GM12865 (cell line): ENCODE measurements around the gene PFKFB2.
A peak's percentile ranks its signal among the peaks of the same experiment; 100 is the strongest.

Source experiments
- DNase-seq: peaks from one replicate; pipeline ENCODE4 v3.0.0; 2010; ENCODE audit warnings: low read depth
- H3K4me3 ChIP-seq: 2 replicates; pipeline ENCODE4 v1.5.1; 2011; ENCODE audit warnings: mild to moderate bottlenecking, low read depth, low read length, control low read depth
- CTCF ChIP-seq: IDR thresholded peaks from 2 replicates; pipeline ENCODE4 v1.5.1; 2011; ENCODE audit warnings: low read length, control low read depth, low read depth, inconsistent platforms; ENCODE audit not compliant: insufficient read depth; ENCODE audit errors: missing control alignments

The PFKFB2 gene

GRCh38 chr1:207032528-207033017 is 20.5 kb upstream of the PFKFB2 start, which contains the start of gene C1orf116:
TSS of gene C1orf116 (minus strand) at chr1:207032756. CDS start at chr1:207027598, 5,158 bp downstream.
- no peak within 1 kb of the TSS for H3K4me3 ChIP-seq
- TF ChIP-seq CTCF = no peak
- no peak for DNase-seq

DNA sequence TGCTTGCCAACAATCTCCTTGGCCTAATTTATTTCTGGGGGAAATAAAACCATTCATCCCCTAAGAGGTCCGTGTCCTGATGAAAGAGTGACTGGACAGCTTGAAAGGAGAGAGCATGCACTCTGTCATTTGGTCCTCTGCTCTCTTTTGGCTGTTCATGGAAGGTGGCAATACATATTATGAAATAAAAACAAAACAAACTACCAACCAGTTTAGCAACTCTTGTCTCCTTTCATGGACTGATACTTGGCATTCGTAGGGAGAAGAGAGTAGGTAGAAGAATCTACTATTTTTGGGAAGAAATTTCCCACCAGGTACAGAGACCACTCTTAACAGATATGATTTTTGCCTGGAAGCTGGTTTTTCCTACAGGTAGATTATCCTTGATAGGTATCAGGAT is 19.8 kb upstream of the PFKFB2 start:
- no peak for TF ChIP-seq CTCF
- no peak overlapping the region for H3K4me3 ChIP-seq
- no peak for DNase-seq

DNA sequence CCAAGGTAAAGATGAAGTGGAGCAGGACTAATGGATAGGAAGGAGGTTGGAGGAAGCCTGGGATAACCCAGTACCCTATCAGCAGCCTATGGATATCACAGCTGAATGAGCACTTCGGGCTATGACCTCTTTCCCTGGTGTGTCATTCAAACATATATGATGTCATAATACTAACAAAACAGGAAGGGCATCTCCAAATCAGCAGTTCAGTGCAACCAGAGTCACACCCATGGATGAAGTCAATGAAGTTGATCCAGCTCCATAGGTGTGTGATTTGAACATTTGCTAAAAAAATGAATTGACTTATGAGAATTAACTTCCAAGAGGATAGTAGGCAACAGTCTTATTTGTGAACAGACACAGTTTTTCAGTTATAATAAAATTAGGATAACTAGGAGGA is 18.9 kb upstream of the PFKFB2 start:
- no peak for TF ChIP-seq CTCF
- no peak overlapping the region for H3K4me3 ChIP-seq
- DNase-seq = no peak

DNA sequence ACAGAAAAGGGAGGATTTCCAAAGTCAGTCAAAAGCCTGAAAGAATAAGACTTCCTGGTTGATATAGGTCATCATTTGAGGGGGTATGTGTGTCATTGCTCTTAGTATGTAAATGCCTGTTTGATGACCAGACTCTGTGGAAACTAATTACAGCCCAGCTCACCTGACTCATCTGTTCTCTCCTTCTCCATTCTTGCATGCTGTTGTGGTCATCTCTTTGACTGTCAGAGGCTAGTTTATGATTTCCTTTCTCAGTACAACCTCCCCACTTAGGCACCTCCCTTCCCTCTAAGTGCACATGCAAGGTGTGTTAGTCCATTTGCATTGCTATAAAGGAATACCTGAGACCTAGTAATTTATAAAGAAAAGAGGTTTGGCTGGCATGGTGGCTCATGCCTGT is 18.1 kb upstream of the PFKFB2 start:
- no peak for TF ChIP-seq CTCF
- DNase-seq = peak; percentile 17
- H3K4me3 ChIP-seq = no peak overlapping the region

GRCh38 chr1:207035877-207036551 is 17.1 kb upstream of the PFKFB2 start:
- no peak overlapping the region for H3K4me3 ChIP-seq
- TF ChIP-seq CTCF = no peak
- DNase-seq = no peak

DNA sequence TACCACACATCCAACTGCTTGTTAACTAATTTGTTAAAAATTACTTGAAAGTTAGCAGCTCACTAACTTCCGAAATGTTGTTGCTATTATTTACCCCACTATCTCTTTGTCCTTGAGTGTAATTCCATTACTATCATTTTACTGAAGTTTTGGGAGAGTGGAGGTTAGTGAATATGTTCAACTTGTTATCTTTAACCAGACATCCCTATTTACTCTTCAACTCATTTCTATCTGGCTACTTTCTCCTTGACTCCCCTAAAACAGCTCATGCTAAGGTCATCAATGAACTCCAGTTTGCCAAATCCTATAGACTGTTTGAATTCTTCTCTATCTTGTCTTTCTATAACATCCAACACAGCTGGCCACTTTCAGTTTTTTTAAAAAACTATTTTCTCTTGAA is 16.2 kb upstream of the PFKFB2 start:
- no peak overlapping the region for H3K4me3 ChIP-seq
- no peak for TF ChIP-seq CTCF
- no peak for DNase-seq
